Endothelial cell of umbilical vein (primary cell): ENCODE data around the gene LONP1. TPM values are rescaled to one million over a fixed set of nuclear protein-coding genes. Genes with fewer than 3 reads are reported as not detected.

ENCODE experiments used
- BruUV-seq: library from RNA; stranded (reverse); fragments of 400-500 nt; replicated peaks from 2 replicates; lab custom pipeline; 2021; lab: Mats Ljungman, UMichigan
- CTCF ChIA-PET: fragments of 300-600, 350-600 bp; sonication (Branson Sonifier 250); formaldehyde crosslinking; loops from one replicate; lab custom pipeline; 2021; ENCODE audit warnings: antibody characterized with exemption, inconsistent platforms; lab: Charles Lee
- POLR2A ChIA-PET: fragments of 300-600, 350-600 bp; sonication (Branson Sonifier 250); formaldehyde crosslinking; loops from one replicate; lab custom pipeline; 2021; ENCODE audit warnings: antibody characterized with exemption, inconsistent platforms; lab: Charles Lee
- DNase-seq: peaks from one replicate; pipeline ENCODE4 v3.0.0-alpha.2; 2011; ENCODE audit warnings: low read depth, low spot score
- FAIRE-seq: peaks from 2 replicates; lab custom pipeline; 2011; peaks lifted over from hg19 to GRCh38; lab: Jason Lieb, UNC
- H2AFZ ChIP-seq: 2 replicates; pipeline ENCODE4 v1.6.0; 2012; ENCODE audit warnings: low read depth, low read length, control low read depth, inconsistent platforms
- H3K27ac ChIP-seq: 2 replicates; pipeline ENCODE4 v1.5.1; 2011; ENCODE audit warnings: low read depth, mild to moderate bottlenecking, control low read depth, low read length, moderate library complexity; ENCODE audit not compliant: insufficient read depth
- H3K27me3 ChIP-seq, 2 experiments: 2 replicates each; pipeline versions ENCODE4 v1.6.0 to v1.6.1; 2011; ENCODE audit warnings: low read length in 2 of 2, mixed read lengths in 1 of 2; ENCODE audit not compliant: control insufficient read depth in 2 of 2, insufficient read depth in 2 of 2
- H3K36me3 ChIP-seq, 2 experiments: 2 replicates in 1 of 2; 3 replicates in 1 of 2; pipeline ENCODE4 v1.5.1; 2011; ENCODE audit warnings: low read length in 2 of 2, mild to moderate bottlenecking in 1 of 2, moderate library complexity in 1 of 2; ENCODE audit not compliant: control insufficient read depth in 2 of 2, insufficient read depth in 2 of 2; ENCODE audit errors: extremely low read depth in 1 of 2
- H3K4me1 ChIP-seq: 3 replicates; pipeline ENCODE4 v1.5.1; 2011; ENCODE audit warnings: mild to moderate bottlenecking, low read length; ENCODE audit not compliant: control insufficient read depth, insufficient read depth; ENCODE audit errors: extremely low read depth
- H3K4me2 ChIP-seq: 2 replicates; pipeline ENCODE4 v1.6.1; 2011; ENCODE audit warnings: low read length, control low read depth, mixed read lengths; ENCODE audit not compliant: insufficient read depth
- H3K4me3 ChIP-seq, 3 experiments: fragments of 200-600 bp in 1 of 3; sonication (generic), shearing (Covaris generic) in 1 of 3; replicated peaks in 1 of 3; 2 replicates each; pipeline ENCODE4 v1.5.1; 2011 to 2016; ENCODE audit warnings: control low read depth in 3 of 3, low read length in 3 of 3, mild to moderate bottlenecking in 2 of 3, inconsistent platforms in 1 of 3, low read depth in 1 of 3, moderate library complexity in 1 of 3; ENCODE audit not compliant: insufficient read depth in 1 of 3
- H3K79me2 ChIP-seq: 2 replicates; pipeline ENCODE4 v1.6.0; 2012; ENCODE audit warnings: low read length, inconsistent platforms; ENCODE audit not compliant: control insufficient read depth, insufficient read depth
- H3K9ac ChIP-seq: replicated peaks from 2 replicates; pipeline ENCODE3; 2011; ENCODE audit warnings: low read length, control low read depth; ENCODE audit not compliant: insufficient read depth; ENCODE audit errors: extremely low read depth
- H3K9me1 ChIP-seq: replicated peaks from 3 replicates; pipeline ENCODE4 v1.6.0; 2011; ENCODE audit warnings: mild to moderate bottlenecking, low read length; ENCODE audit not compliant: control insufficient read depth, insufficient read depth; ENCODE audit errors: extremely low read depth
- H3K9me3 ChIP-seq: replicated peaks from 2 replicates; pipeline ENCODE4 v1.5.1; 2012; ENCODE audit warnings: low read length, inconsistent platforms; ENCODE audit not compliant: control insufficient read depth, insufficient read depth
- H4K20me1 ChIP-seq: replicated peaks from 2 replicates; pipeline ENCODE3; 2011; ENCODE audit warnings: mild to moderate bottlenecking, low read length; ENCODE audit not compliant: control insufficient read depth, insufficient read depth; ENCODE audit errors: extremely low read depth
- EZH2 ChIP-seq: IDR thresholded peaks from 2 replicates; pipeline ENCODE4 v1.6.1; 2012; ENCODE audit warnings: borderline replicate concordance, low read depth, mild to moderate bottlenecking, moderate library complexity, low read length, inconsistent platforms; ENCODE audit not compliant: severe bottlenecking
- FOS ChIP-seq: IDR thresholded peaks from 2 replicates; pipeline ENCODE4 v1.6.1; 2011; ENCODE audit warnings: mild to moderate bottlenecking, low read length, moderate library complexity, borderline replicate concordance; ENCODE audit not compliant: insufficient read depth
- GATA2 ChIP-seq: IDR thresholded peaks from 2 replicates; pipeline ENCODE4 v1.7.0; 2011; ENCODE audit warnings: low read depth, mild to moderate bottlenecking, moderate library complexity, mixed read lengths, low read length; ENCODE audit not compliant: insufficient read length, insufficient read depth
- JUN ChIP-seq: IDR thresholded peaks from 2 replicates; pipeline ENCODE4 v1.6.1; 2011; ENCODE audit warnings: borderline replicate concordance, low read depth; ENCODE audit not compliant: insufficient read length, insufficient read depth
- MYC ChIP-seq: IDR thresholded peaks from one replicate; pipeline ENCODE4 v1.6.1; 2011; ENCODE audit warnings: mild to moderate bottlenecking, low read depth, low read length
- POLR2A ChIP-seq: IDR thresholded peaks from 2 replicates; pipeline ENCODE4 v1.6.1; 2012; ENCODE audit warnings: low read depth, mild to moderate bottlenecking, control low read depth, low read length
- POLR2AphosphoS5 ChIP-seq: IDR thresholded peaks from 2 replicates; pipeline ENCODE4 v1.6.1; 2012; ENCODE audit warnings: low read depth, mild to moderate bottlenecking, control low read depth, low read length, moderate library complexity; ENCODE audit not compliant: insufficient read depth
- dilution Hi-C: fragments of 300-500 bp; cut with MboI; formaldehyde crosslinking; loops from one replicate; pipeline ENCODE4 v1.15.0; 2019; ENCODE audit warnings: low sequenced_read_pairs; ENCODE audit not compliant: extremely low pct_ligation_motif_present
- intact Hi-C: fragments of 100-400 bp; cut with micrococcal nuclease; formaldehyde crosslinking; loops from one replicate; pipeline ENCODE4 v1.10.0; 2022
- polyA plus RNA-seq, 4 experiments: library from polyadenylated mRNA; depleted of rRNA in 3 of 4; stranded (reverse) in 3 of 4; unstranded in 1 of 4; fragments of >200 nt; gene quantifications; 2 replicates each; pipeline versions ENCODE4 v1.2.1 to v1.2.3, GENCODE V29; 2011 to 2012; ENCODE audit warnings: missing spikeins in 1 of 4
- total RNA-seq: library from RNA; stranded (reverse); gene quantifications from 2 replicates; pipeline ENCODE4 v1.2.3, GENCODE V29; 2021
- TF ChIP-seq, protein P1 (sequence below): IDR thresholded peaks from 2 replicates; pipeline ENCODE4 v1.6.1; 2011; ENCODE audit not compliant: insufficient read depth, insufficient read length
- TF ChIP-seq, protein P2 (sequence below), 2 donors: IDR thresholded peaks; 1 replicate in 1 of 2; 2 replicates in 1 of 2; pipeline ENCODE4 v1.5.1; 2011; ENCODE audit warnings: low read length in 2 of 2, mild to moderate bottlenecking in 2 of 2, moderate library complexity in 2 of 2, control low read depth in 1 of 2, inconsistent platforms in 1 of 2, low read depth in 1 of 2; ENCODE audit not compliant: insufficient read depth in 1 of 2; ENCODE audit errors: extremely low read depth in 1 of 2

LONP1 gene
- total and polyA plus RNA-seq, 2 donors (not counting 3 experiments of a cell fraction or from before 2014, with no cell fraction given), result 70.0 to 95.7 TPM

- no peak overlapping the region for H3K4me3 ChIP-seq
- H3K36me3 ChIP-seq, result peaks cover 21 to 65% of the 10 kb centered on the region in 2 experiments
- intact Hi-C loops (no loop called here), dilution Hi-C loops (no loop called here)
- no peaks in the 10 kb centered on the region for H3K9me1 ChIP-seq
- H3K9ac ChIP-seq, result no peak overlapping the region
- no peak for TF ChIP-seq JUN
- TF ChIP-seq, protein P1, sequence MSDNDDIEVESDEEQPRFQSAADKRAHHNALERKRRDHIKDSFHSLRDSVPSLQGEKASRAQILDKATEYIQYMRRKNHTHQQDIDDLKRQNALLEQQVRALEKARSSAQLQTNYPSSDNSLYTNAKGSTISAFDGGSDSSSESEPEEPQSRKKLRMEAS, result no peak
- TF ChIP-seq MYC, result no peak
- no peak for TF ChIP-seq POLR2A
- TF ChIP-seq FOS, result no peak
- TF ChIP-seq GATA2, result no peak
- TF ChIP-seq, protein P2, sequence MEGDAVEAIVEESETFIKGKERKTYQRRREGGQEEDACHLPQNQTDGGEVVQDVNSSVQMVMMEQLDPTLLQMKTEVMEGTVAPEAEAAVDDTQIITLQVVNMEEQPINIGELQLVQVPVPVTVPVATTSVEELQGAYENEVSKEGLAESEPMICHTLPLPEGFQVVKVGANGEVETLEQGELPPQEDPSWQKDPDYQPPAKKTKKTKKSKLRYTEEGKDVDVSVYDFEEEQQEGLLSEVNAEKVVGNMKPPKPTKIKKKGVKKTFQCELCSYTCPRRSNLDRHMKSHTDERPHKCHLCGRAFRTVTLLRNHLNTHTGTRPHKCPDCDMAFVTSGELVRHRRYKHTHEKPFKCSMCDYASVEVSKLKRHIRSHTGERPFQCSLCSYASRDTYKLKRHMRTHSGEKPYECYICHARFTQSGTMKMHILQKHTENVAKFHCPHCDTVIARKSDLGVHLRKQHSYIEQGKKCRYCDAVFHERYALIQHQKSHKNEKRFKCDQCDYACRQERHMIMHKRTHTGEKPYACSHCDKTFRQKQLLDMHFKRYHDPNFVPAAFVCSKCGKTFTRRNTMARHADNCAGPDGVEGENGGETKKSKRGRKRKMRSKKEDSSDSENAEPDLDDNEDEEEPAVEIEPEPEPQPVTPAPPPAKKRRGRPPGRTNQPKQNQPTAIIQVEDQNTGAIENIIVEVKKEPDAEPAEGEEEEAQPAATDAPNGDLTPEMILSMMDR (IDR thresholded peaks at IDR 0.05; ENCODE audit: extremely low read depth in 1 of 2, insufficient read depth in 1 of 2, low read depth in 1 of 2, low read length in 2 of 2), result no peak
- TF ChIP-seq POLR2AphosphoS5, result no peak
- TF ChIP-seq EZH2, result no peak
- FAIRE-seq (no peak), DNase-seq (no peak)
- no peaks in the 10 kb centered on the region for H3K79me2 ChIP-seq
- H2AFZ ChIP-seq, result no peak overlapping the region
- H3K4me1 ChIP-seq, result no peaks in the 10 kb centered on the region
- no peak overlapping the region for H3K4me2 ChIP-seq
- no peaks in the 10 kb centered on the region for H4K20me1 ChIP-seq
- POLR2A ChIA-PET, result no interaction called here
- no peak overlapping the region for H3K27ac ChIP-seq
- no TSS peak for BruUV-seq
- CTCF ChIA-PET, result interaction anchor here (1.2 kb wide), 1 partner anchor 9 kb away, joined by 4 read pairs; no protein-coding TSS in a partner anchor
- no peaks in the 10 kb centered on the region for H3K9me3 ChIP-seq
- H3K27me3 ChIP-seq, result no peaks in the 10 kb centered on the region
These were observed 55.4 kb downstream of the LONP1 start for GRCh38 chr19:5664515-5664914.
